ENCODE data around the gene CCDC167.

DNA sequence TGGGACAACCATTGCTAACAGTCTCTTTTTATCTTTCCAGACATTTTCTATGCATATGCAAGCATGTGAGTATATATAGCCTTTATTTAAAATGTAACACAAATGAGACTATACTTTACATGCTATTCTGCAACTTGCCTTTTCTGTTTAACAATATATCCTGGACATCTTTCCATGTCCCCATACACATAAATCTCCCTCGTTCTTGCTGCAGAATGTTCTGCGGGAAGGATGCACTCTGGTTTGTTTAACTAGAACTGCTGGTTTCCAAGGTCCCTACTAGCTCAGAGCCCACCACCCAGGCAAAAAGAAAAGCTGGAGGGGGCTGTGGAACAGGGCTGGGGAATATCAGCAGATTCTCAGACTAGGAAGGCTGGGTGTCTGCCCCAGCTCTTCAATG is 35.2 kb upstream of the CCDC167 start:
- TF ChIP-seq, protein P1, sequence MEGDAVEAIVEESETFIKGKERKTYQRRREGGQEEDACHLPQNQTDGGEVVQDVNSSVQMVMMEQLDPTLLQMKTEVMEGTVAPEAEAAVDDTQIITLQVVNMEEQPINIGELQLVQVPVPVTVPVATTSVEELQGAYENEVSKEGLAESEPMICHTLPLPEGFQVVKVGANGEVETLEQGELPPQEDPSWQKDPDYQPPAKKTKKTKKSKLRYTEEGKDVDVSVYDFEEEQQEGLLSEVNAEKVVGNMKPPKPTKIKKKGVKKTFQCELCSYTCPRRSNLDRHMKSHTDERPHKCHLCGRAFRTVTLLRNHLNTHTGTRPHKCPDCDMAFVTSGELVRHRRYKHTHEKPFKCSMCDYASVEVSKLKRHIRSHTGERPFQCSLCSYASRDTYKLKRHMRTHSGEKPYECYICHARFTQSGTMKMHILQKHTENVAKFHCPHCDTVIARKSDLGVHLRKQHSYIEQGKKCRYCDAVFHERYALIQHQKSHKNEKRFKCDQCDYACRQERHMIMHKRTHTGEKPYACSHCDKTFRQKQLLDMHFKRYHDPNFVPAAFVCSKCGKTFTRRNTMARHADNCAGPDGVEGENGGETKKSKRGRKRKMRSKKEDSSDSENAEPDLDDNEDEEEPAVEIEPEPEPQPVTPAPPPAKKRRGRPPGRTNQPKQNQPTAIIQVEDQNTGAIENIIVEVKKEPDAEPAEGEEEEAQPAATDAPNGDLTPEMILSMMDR (IDR thresholded peaks at IDR 0.05; ENCODE audit: low read depth, low read length, poor library complexity, severe bottlenecking) = no peak
- no peak for TF ChIP-seq EZH2phosphoT487 (IDR thresholded peaks at IDR 0.05; ENCODE audit: borderline replicate concordance, low read length)
